Activated T-helper 1 cell treated with anti-CD3 and anti-CD28 coated beads, Interleukin-2, amount 50 U/mL, for 16 hours (primary cell): ENCODE data around the gene RHBDD1.

Experiments
- DNase-seq, 2 donors: peaks; one replicate each; pipeline ENCODE4 v3.0.0-alpha.2; 2020; ENCODE audit warnings: low read depth in 1 of 2, low spot score in 1 of 2

The RHBDD1 gene

GRCh38 chr2:226835796-226836547 lies at the start of gene RHBDD1:
Gene RHBDD1 (plus strand): TSS chr2:226836054. CDS start chr2:226864694, 28,640 bp downstream.
- peak; percentile 87 to 94 for DNase-seq

- no peak for DNase-seq
These were observed 47.8 kb upstream of the RHBDD1 start for GRCh38 chr2:226788064-226788463.

GRCh38 chr2:226788881-226789490 lies 46.9 kb upstream of the RHBDD1 start:
- no peak for DNase-seq

GRCh38 chr2:226790011-226790410 lies 45.8 kb upstream of the RHBDD1 start:
- no peak for DNase-seq

- no peak for DNase-seq
These were observed 45.4 kb upstream of the RHBDD1 start for GRCh38 chr2:226790431-226790830.

- DNase-seq: peak; percentile 24 to 43
These were observed 44.8 kb upstream of the RHBDD1 start for GRCh38 chr2:226791056-226791486.

- peak; percentile 75 to 88 for DNase-seq
These were observed 44.3 kb upstream of the RHBDD1 start for GRCh38 chr2:226791487-226792081.

GRCh38 chr2:226792155-226792881 lies 43.5 kb upstream of the RHBDD1 start:
- DNase-seq: no peak

GRCh38 chr2:226793646-226794045 lies 42.2 kb upstream of the RHBDD1 start:
- no peak for DNase-seq

GRCh38 chr2:226794196-226794661 lies 41.6 kb upstream of the RHBDD1 start:
- DNase-seq: no peak

GRCh38 chr2:226794751-226795171 lies 41.1 kb upstream of the RHBDD1 start:
- no peak for DNase-seq

- no peak for DNase-seq
These were observed 40.4 kb upstream of the RHBDD1 start for GRCh38 chr2:226795281-226796011.

GRCh38 chr2:226796012-226796839 lies 39.6 kb upstream of the RHBDD1 start:
- no peak for DNase-seq

- no peak for DNase-seq
These were observed 39.0 kb upstream of the RHBDD1 start for GRCh38 chr2:226796840-226797288.

GRCh38 chr2:226797289-226797988 lies 38.4 kb upstream of the RHBDD1 start:
- DNase-seq: no peak

- DNase-seq: no peak
These were observed 37.8 kb upstream of the RHBDD1 start for GRCh38 chr2:226797989-226798421.

GRCh38 chr2:226798422-226799210 lies 37.2 kb upstream of the RHBDD1 start:
- no peak for DNase-seq
